HEK293 (cell line): ENCODE results near the gene DLG2.

Source experiments
- CTCF ChIA-PET: fragments of 350-600 bp; formaldehyde crosslinking; extraction: SDS; loops from one replicate; lab custom pipeline; 2021; ENCODE audit warnings: antibody characterized with exemption; lab: Yijun Ruan, JAX
- POLR2A ChIA-PET: fragments of 300-600 bp; formaldehyde crosslinking; extraction: SDS; loops from one replicate; lab custom pipeline; 2020; ENCODE audit warnings: antibody characterized with exemption, inconsistent platforms; lab: Yijun Ruan, JAX
- H3K27ac ChIP-seq: fragments of 200-500 bp; sonication (Bioruptor generic); 2 replicates; pipeline ENCODE4 v1.5.1; 2014; ENCODE audit warnings: low read depth, low read length, control low read depth, inconsistent platforms; ENCODE audit errors: extremely low read depth
- H3K36me3 ChIP-seq, 2 experiments: fragments of 200-500 bp in 1 of 2; sonication (Bioruptor generic) in 1 of 2; 1 replicate in 1 of 2; 2 replicates in 1 of 2; pipeline ENCODE4 v1.5.1; 2014 to 2017; ENCODE audit warnings: inconsistent platforms in 2 of 2, low read length in 2 of 2; ENCODE audit not compliant: control insufficient read depth in 2 of 2, insufficient read depth in 1 of 2
- H3K4me1 ChIP-seq: fragments of 200-500 bp; sonication (Bioruptor generic); 2 replicates; pipeline ENCODE4 v1.5.1; 2014; ENCODE audit warnings: mild to moderate bottlenecking, low read length, inconsistent platforms; ENCODE audit not compliant: control insufficient read depth, insufficient read depth
- H3K4me3 ChIP-seq: 2 replicates; pipeline ENCODE4 v1.5.1; 2011; ENCODE audit warnings: low read depth, mild to moderate bottlenecking, control low read depth, low read length, moderate library complexity
- H3K9me3 ChIP-seq: fragments of 200-500 bp; sonication (Bioruptor generic); 2 replicates; pipeline ENCODE4 v1.5.1; 2014; ENCODE audit warnings: low read depth, low read length, inconsistent platforms; ENCODE audit not compliant: control insufficient read depth, insufficient read depth
- BCL11A ChIP-seq: fragments of 450-650 bp; formaldehyde crosslinking; IDR thresholded peaks from 2 replicates; pipeline ENCODE4 v1.5.1; 2016; ENCODE audit warnings: low read depth, missing biosample characterization, missing genetic modification characterization
- FEZF1 ChIP-seq: fragments of 450-650 bp; formaldehyde crosslinking; IDR thresholded peaks from 2 replicates; pipeline ENCODE4 v1.5.1; 2016; ENCODE audit warnings: missing biosample characterization, missing genetic modification characterization
- GLIS2 ChIP-seq: fragments of 450-650 bp; formaldehyde crosslinking; IDR thresholded peaks from 2 replicates; pipeline ENCODE4 v1.5.1; 2016; ENCODE audit warnings: missing biosample characterization, missing genetic modification characterization
- HOXD13 ChIP-seq: sonication (generic); formaldehyde crosslinking; IDR thresholded peaks from 2 replicates; pipeline ENCODE4 v1.8.0; 2022; ENCODE audit warnings: missing genetic modification reagents, borderline replicate concordance
- INSM2 ChIP-seq: fragments of 450-650 bp; formaldehyde crosslinking; IDR thresholded peaks from 2 replicates; pipeline ENCODE4 v1.5.1; 2016; ENCODE audit warnings: missing biosample characterization, missing genetic modification characterization
- KLF1 ChIP-seq: fragments of 450-650 bp; formaldehyde crosslinking; IDR thresholded peaks from 2 replicates; pipeline ENCODE4 v1.5.1; 2016; ENCODE audit warnings: missing biosample characterization, missing genetic modification characterization
- KLF16 ChIP-seq: fragments of 450-650 bp; formaldehyde crosslinking; IDR thresholded peaks from 2 replicates; pipeline ENCODE4 v1.5.1; 2017; ENCODE audit warnings: missing biosample characterization, missing genetic modification characterization
- MYNN ChIP-seq: fragments of 450-650 bp; formaldehyde crosslinking; IDR thresholded peaks from 2 replicates; pipeline ENCODE4 v1.5.1; 2016; ENCODE audit warnings: missing biosample characterization, missing genetic modification characterization, borderline replicate concordance
- MZF1 ChIP-seq: fragments of 450-650 bp; formaldehyde crosslinking; IDR thresholded peaks from 2 replicates; pipeline ENCODE4 v1.5.1; 2017; ENCODE audit warnings: missing biosample characterization, missing genetic modification characterization, borderline replicate concordance
- PBX3 ChIP-seq: sonication (generic); formaldehyde crosslinking; IDR thresholded peaks from 2 replicates; pipeline ENCODE4 v1.8.1; 2022; ENCODE audit warnings: mild to moderate bottlenecking, moderate library complexity, missing genetic modification reagents
- ZEB2 ChIP-seq: fragments of 450-650 bp; formaldehyde crosslinking; IDR thresholded peaks from 2 replicates; pipeline ENCODE4 v1.5.1; 2016; ENCODE audit warnings: missing biosample characterization, missing genetic modification characterization
- ZNF138 ChIP-seq: fragments of 450-650 bp; formaldehyde crosslinking; IDR thresholded peaks from 2 replicates; pipeline ENCODE4 v1.5.1; 2016; ENCODE audit warnings: missing biosample characterization, missing genetic modification characterization, borderline replicate concordance
- ZNF146 ChIP-seq: fragments of 450-650 bp; formaldehyde crosslinking; IDR thresholded peaks from 2 replicates; pipeline ENCODE4 v1.5.1; 2016; ENCODE audit warnings: missing biosample characterization, missing genetic modification characterization
- ZNF148 ChIP-seq: fragments of 450-650 bp; formaldehyde crosslinking; IDR thresholded peaks from 2 replicates; pipeline ENCODE4 v1.5.0; 2017; ENCODE audit warnings: missing biosample characterization, missing genetic modification characterization, borderline replicate concordance
- ZNF18 ChIP-seq: fragments of 450-650 bp; formaldehyde crosslinking; IDR thresholded peaks from 2 replicates; pipeline ENCODE4 v1.5.1; 2016; ENCODE audit warnings: missing biosample characterization, missing genetic modification characterization
- ZNF211 ChIP-seq: fragments of 450-650 bp; formaldehyde crosslinking; IDR thresholded peaks from 2 replicates; pipeline ENCODE4 v1.5.1; 2016; ENCODE audit warnings: low read depth, missing biosample characterization, missing genetic modification characterization
- ZNF24 ChIP-seq: fragments of 450-650 bp; formaldehyde crosslinking; IDR thresholded peaks from 2 replicates; pipeline ENCODE4 v1.5.1; 2016; ENCODE audit warnings: missing biosample characterization, missing genetic modification characterization
- ZNF248 ChIP-seq: fragments of 450-650 bp; formaldehyde crosslinking; IDR thresholded peaks from 2 replicates; pipeline ENCODE4 v1.5.1; 2017; ENCODE audit warnings: missing biosample characterization, missing genetic modification characterization
- ZNF341 ChIP-seq: fragments of 450-650 bp; formaldehyde crosslinking; IDR thresholded peaks from 2 replicates; pipeline ENCODE4; 2016; ENCODE audit warnings: low read depth, missing biosample characterization, missing genetic modification characterization
- ZNF354C ChIP-seq: fragments of 450-650 bp; formaldehyde crosslinking; IDR thresholded peaks from 2 replicates; pipeline ENCODE4 v1.5.1; 2016; ENCODE audit warnings: missing biosample characterization, missing genetic modification characterization, low read depth, borderline replicate concordance
- ZNF366 ChIP-seq: fragments of 450-650 bp; formaldehyde crosslinking; conservative IDR thresholded peaks from 2 replicates; pipeline ENCODE4 v1.5.1; 2016; ENCODE audit warnings: missing biosample characterization, missing genetic modification characterization
- ZNF416 ChIP-seq: fragments of 450-650 bp; formaldehyde crosslinking; IDR thresholded peaks from 2 replicates; pipeline ENCODE4 v1.5.1; 2016; ENCODE audit warnings: missing biosample characterization, missing genetic modification characterization
- ZNF544 ChIP-seq: fragments of 450-650 bp; formaldehyde crosslinking; IDR thresholded peaks from 2 replicates; pipeline ENCODE4 v1.5.0; 2017; ENCODE audit warnings: missing biosample characterization, missing genetic modification characterization
- ZNF561 ChIP-seq: fragments of 450-650 bp; IDR thresholded peaks from 2 replicates; pipeline ENCODE4 v1.5.1; 2018; ENCODE audit warnings: missing biosample characterization, missing genetic modification characterization, borderline replicate concordance
- ZNF571 ChIP-seq: fragments of 450-650 bp; formaldehyde crosslinking; IDR thresholded peaks from 2 replicates; pipeline ENCODE4 v1.5.0; 2017; ENCODE audit warnings: missing biosample characterization, missing genetic modification characterization
- ZNF600 ChIP-seq: fragments of 450-650 bp; formaldehyde crosslinking; IDR thresholded peaks from 2 replicates; pipeline ENCODE4 v1.5.1; 2016; ENCODE audit warnings: missing biosample characterization, missing genetic modification characterization
- ZNF610 ChIP-seq: fragments of 450-650 bp; formaldehyde crosslinking; IDR thresholded peaks from 2 replicates; pipeline ENCODE4 v1.5.1; 2016; ENCODE audit warnings: missing biosample characterization, missing genetic modification characterization, borderline replicate concordance
- ZNF623 ChIP-seq: fragments of 450-650 bp; formaldehyde crosslinking; IDR thresholded peaks from 2 replicates; pipeline ENCODE4 v1.5.1; 2016; ENCODE audit warnings: missing biosample characterization, missing genetic modification characterization
- ZNF692 ChIP-seq: fragments of 450-650 bp; formaldehyde crosslinking; IDR thresholded peaks from 2 replicates; pipeline ENCODE4 v1.5.1; 2016; ENCODE audit warnings: missing biosample characterization, missing genetic modification characterization
- ZNF837 ChIP-seq: fragments of 450-650 bp; formaldehyde crosslinking; IDR thresholded peaks from 2 replicates; pipeline ENCODE4 v1.5.1; 2016; ENCODE audit warnings: missing biosample characterization, missing genetic modification characterization

Gene DLG2

GRCh38 chr11:84573868-84574267 is 1053.3 kb downstream of the DLG2 start (continued):
- TF ChIP-seq FEZF1: no peak
- no peak for TF ChIP-seq ZNF571
- TF ChIP-seq ZEB2 (tag by site-specific recombination): no peak
- TF ChIP-seq ZNF600 (tag by site-specific recombination): no peak
- TF ChIP-seq ZNF623 (tag by site-specific recombination): no peak
- TF ChIP-seq ZNF24 (tag by site-specific recombination): no peak
- no peak for TF ChIP-seq ZNF610 (tag by site-specific recombination)
- TF ChIP-seq MYNN (tag by site-specific recombination): no peak
- no peak for TF ChIP-seq ZNF837 (tag by site-specific recombination)

- H3K27ac ChIP-seq: no peak overlapping the region
- no peaks in the 10 kb centered on the region for H3K36me3 ChIP-seq
- H3K4me1 ChIP-seq: no peaks in the 10 kb centered on the region
- H3K9me3 ChIP-seq: no peaks in the 10 kb centered on the region
- TF ChIP-seq HOXD13 (CRISPR knock-in tag): no peak
- TF ChIP-seq GLIS2 (tag by site-specific recombination): no peak
- TF ChIP-seq ZNF561: no peak
- no peak for TF ChIP-seq ZNF366
- TF ChIP-seq BCL11A: no peak
- TF ChIP-seq ZNF341: no peak
- TF ChIP-seq ZNF692 (tag by site-specific recombination): no peak
- no peak for TF ChIP-seq MZF1 (tag by site-specific recombination)
- TF ChIP-seq ZNF146 (tag by site-specific recombination): no peak
- no peak for TF ChIP-seq ZNF248 (tag by site-specific recombination)
- no peak for TF ChIP-seq ZNF138 (tag by site-specific recombination)
- TF ChIP-seq ZNF148 (tag by site-specific recombination): no peak
- no peak for TF ChIP-seq KLF16 (tag by site-specific recombination)
- TF ChIP-seq ZNF354C: no peak
- H3K4me3 ChIP-seq: no peak overlapping the region
- ChIA-PET CTCF (interaction anchor here (0.7 to 3.6 kb wide), 7 partner anchors 9 to 730 kb away, joined by 3 to 24 read pairs (median 8); no protein-coding TSS in a partner anchor), POLR2A (no interaction called here)
Observed at GRCh38 chr11:84566671-84567070, 1060.5 kb downstream of the DLG2 start.

GRCh38 chr11:84564867-84565184 is 1062.3 kb downstream of the DLG2 start:
- H3K4me3 ChIP-seq: no peak overlapping the region
- ChIA-PET POLR2A (no interaction called here), CTCF (interaction anchor here (0.6 to 3.6 kb wide), 20 partner anchors 8 to 876 kb away, joined by 3 to 24 read pairs (median 4); no protein-coding TSS in a partner anchor)
- no peak overlapping the region for H3K27ac ChIP-seq
- no peaks in the 10 kb centered on the region for H3K4me1 ChIP-seq
- H3K36me3 ChIP-seq: no peaks in the 10 kb centered on the region
- no peaks in the 10 kb centered on the region for H3K9me3 ChIP-seq
- TF ChIP-seq ZNF544 (tag by site-specific recombination): no peak
- TF ChIP-seq ZNF211 (tag by site-specific recombination): no peak
- no peak for TF ChIP-seq INSM2 (tag by site-specific recombination)
- TF ChIP-seq PBX3 (CRISPR knock-in tag): no peak
- no peak for TF ChIP-seq KLF1 (tag by site-specific recombination)
- TF ChIP-seq ZNF18 (tag by site-specific recombination): no peak
- TF ChIP-seq ZNF416 (tag by site-specific recombination): no peak
